AG09319 (cell line): ENCODE data around the gene ANKRD2.

ENCODE experiments used
- DNase-seq: peaks from one replicate; pipeline ENCODE4 v3.0.0-alpha.2; 2010; ENCODE audit warnings: low read depth; ENCODE audit errors: extremely low read depth
- CTCF ChIP-seq: IDR thresholded peaks from 2 replicates; pipeline ENCODE4 v1.5.1; 2011; ENCODE audit warnings: low read depth, mild to moderate bottlenecking, inconsistent platforms, low read length, moderate library complexity

The ANKRD2 gene

GRCh38 chr10:97580421-97581367, 8.1 kb downstream of the ANKRD2 start:
- TF ChIP-seq CTCF, result no peak
- DNase-seq, result no peak

GRCh38 chr10:97582169-97582568, 9.6 kb downstream of the ANKRD2 start:
- no peak for TF ChIP-seq CTCF
- DNase-seq, result no peak

DNA sequence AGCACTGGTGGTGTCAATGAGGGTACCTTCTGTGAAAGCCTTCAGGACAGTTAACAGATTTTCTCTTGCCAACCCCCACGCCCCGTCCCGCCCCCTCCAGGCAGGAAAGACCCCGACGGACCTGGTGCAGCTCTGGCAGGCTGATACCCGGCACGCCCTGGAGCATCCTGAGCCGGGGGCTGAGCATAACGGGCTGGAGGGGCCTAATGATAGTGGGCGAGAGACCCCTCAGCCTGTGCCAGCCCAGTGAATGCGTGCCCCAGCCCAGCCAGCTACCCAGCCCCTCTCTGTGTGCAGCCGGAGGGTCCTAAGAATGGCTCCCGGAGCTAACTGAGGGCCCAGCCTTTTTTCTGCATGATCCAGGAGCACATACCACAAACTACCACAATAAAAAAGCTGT, 10.9 kb downstream of the ANKRD2 start:
- no peak for TF ChIP-seq CTCF

GRCh38 chr10:97584060-97584797, 11.7 kb downstream of the ANKRD2 start, which contains the start of gene HOGA1:
Gene HOGA1 (plus strand): TSS chr10:97584389. CDS start chr10:97584704, 315 bp downstream.
- no peak for TF ChIP-seq CTCF
- DNase-seq, result no peak

More for the DNA sequence above, 10.9 kb downstream of the ANKRD2 start:
- no peak for DNase-seq

DNA sequence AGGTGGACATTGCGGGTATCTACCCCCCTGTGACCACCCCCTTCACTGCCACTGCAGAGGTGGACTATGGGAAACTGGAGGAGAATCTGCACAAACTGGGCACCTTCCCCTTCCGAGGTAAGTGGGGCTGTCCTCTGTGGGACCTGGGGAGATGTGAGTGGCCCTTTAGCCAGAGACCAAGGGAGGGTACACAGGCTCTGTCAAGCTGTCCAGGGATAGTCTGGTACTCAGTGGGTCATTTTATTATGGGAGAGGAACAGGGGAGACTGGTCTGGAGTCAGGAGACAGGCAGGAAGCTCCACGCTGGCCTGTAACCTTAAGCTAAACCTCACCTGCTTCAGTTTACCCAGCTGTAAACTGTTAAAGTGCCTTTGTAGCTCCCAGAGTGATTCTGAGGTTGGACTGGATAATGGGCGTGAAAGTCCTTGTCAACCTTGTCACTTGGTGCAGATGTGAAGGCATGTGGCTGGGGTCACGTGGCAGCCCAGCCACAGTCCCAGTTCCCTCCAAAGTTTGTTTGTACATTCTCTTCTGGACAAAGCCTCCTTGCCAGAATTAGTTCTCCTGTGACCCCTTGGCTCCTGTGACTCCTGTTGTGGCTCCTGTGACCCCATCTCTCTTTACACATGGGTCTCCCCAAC, 12.3 kb downstream of the ANKRD2 start:
- no peak for TF ChIP-seq CTCF
- DNase-seq, result no peak

DNA sequence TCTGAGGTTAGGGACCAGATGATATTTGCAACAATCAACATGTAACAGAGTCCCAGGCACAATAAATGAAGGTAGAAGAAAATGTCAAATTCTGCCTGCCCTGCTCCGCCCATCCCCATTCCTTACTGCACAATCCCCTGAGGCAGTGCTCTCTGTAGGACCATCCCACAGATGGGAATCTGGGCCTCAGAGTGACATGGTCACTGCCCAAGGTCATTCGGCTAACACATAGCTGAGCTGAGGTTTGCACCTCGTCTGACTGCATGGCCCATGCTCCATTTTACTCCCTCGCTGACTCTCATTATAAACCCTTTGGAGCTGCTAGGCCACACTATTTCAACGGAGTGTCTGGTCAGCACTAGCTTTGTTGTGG, 12.8 kb downstream of the ANKRD2 start:
- TF ChIP-seq CTCF, result no peak
- DNase-seq, result no peak
